NCI-H187 (cell line): ENCODE data around the gene ANKEF1.

Source experiments
- DNase-seq, 2 experiments: peaks; one replicate each; lab custom pipeline; 2025; lab: John Stamatoyannopoulos, UW

The ANKEF1 gene

GRCh38 chr20:10080574-10080973 lies 45.8 kb downstream of the ANKEF1 start:
- no peak for DNase-seq

GRCh38 chr20:10089871-10090587 lies 55.2 kb downstream of the ANKEF1 start:
- DNase-seq, result no peak

- DNase-seq, result peak; percentile 66 to 68
Measured at GRCh38 chr20:10090588-10091166, 55.9 kb downstream of the ANKEF1 start.

- no peak for DNase-seq
Measured at GRCh38 chr20:10093087-10093591, 58.4 kb downstream of the ANKEF1 start.

GRCh38 chr20:10094566-10095173 lies 59.9 kb downstream of the ANKEF1 start:
- DNase-seq, result no peak

- DNase-seq, result no peak
Measured at GRCh38 chr20:10096790-10097189, 62.0 kb downstream of the ANKEF1 start.

GRCh38 chr20:10105046-10105445 lies 70.3 kb downstream of the ANKEF1 start:
- no peak for DNase-seq
